HEK293 (cell line): ENCODE measurements around the gene LEFTY1.

Experiments
- CTCF ChIA-PET: fragments of 350-600 bp; formaldehyde crosslinking; extraction: SDS; loops from one replicate; lab custom pipeline; 2021; ENCODE audit warnings: antibody characterized with exemption; lab: Yijun Ruan, JAX
- POLR2A ChIA-PET: fragments of 300-600 bp; formaldehyde crosslinking; extraction: SDS; loops from one replicate; lab custom pipeline; 2020; ENCODE audit warnings: antibody characterized with exemption, inconsistent platforms; lab: Yijun Ruan, JAX
- H3K27ac ChIP-seq: fragments of 200-500 bp; sonication (Bioruptor generic); 2 replicates; pipeline ENCODE4 v1.5.1; 2014; ENCODE audit warnings: low read depth, low read length, control low read depth, inconsistent platforms; ENCODE audit errors: extremely low read depth
- H3K36me3 ChIP-seq, 2 experiments: fragments of 200-500 bp in 1 of 2; sonication (Bioruptor generic) in 1 of 2; 1 replicate in 1 of 2; 2 replicates in 1 of 2; pipeline ENCODE4 v1.5.1; 2014 to 2017; ENCODE audit warnings: inconsistent platforms in 2 of 2, low read length in 2 of 2; ENCODE audit not compliant: control insufficient read depth in 2 of 2, insufficient read depth in 1 of 2
- H3K4me1 ChIP-seq: fragments of 200-500 bp; sonication (Bioruptor generic); 2 replicates; pipeline ENCODE4 v1.5.1; 2014; ENCODE audit warnings: mild to moderate bottlenecking, low read length, inconsistent platforms; ENCODE audit not compliant: control insufficient read depth, insufficient read depth
- H3K4me3 ChIP-seq: 2 replicates; pipeline ENCODE4 v1.5.1; 2011; ENCODE audit warnings: low read depth, mild to moderate bottlenecking, control low read depth, low read length, moderate library complexity
- H3K9me3 ChIP-seq: fragments of 200-500 bp; sonication (Bioruptor generic); 2 replicates; pipeline ENCODE4 v1.5.1; 2014; ENCODE audit warnings: low read depth, low read length, inconsistent platforms; ENCODE audit not compliant: control insufficient read depth, insufficient read depth
- CTCF ChIP-seq: fragments of 450-650 bp; formaldehyde crosslinking; IDR thresholded peaks from 2 replicates; pipeline ENCODE4 v1.5.1; 2016; ENCODE audit warnings: missing biosample characterization, missing genetic modification characterization
- FEZF1 ChIP-seq: fragments of 450-650 bp; formaldehyde crosslinking; IDR thresholded peaks from 2 replicates; pipeline ENCODE4 v1.5.1; 2016; ENCODE audit warnings: missing biosample characterization, missing genetic modification characterization
- GLIS2 ChIP-seq: fragments of 450-650 bp; formaldehyde crosslinking; IDR thresholded peaks from 2 replicates; pipeline ENCODE4 v1.5.1; 2016; ENCODE audit warnings: missing biosample characterization, missing genetic modification characterization
- KLF8 ChIP-seq: fragments of 450-650 bp; formaldehyde crosslinking; IDR thresholded peaks from 2 replicates; pipeline ENCODE4 v1.5.1; 2016; ENCODE audit warnings: missing biosample characterization, missing genetic modification characterization
- SP3 ChIP-seq: fragments of 450-650 bp; formaldehyde crosslinking; IDR thresholded peaks from 2 replicates; pipeline ENCODE4 v1.5.1; 2016; ENCODE audit warnings: missing biosample characterization, missing genetic modification characterization
- SP7 ChIP-seq: fragments of 450-650 bp; formaldehyde crosslinking; IDR thresholded peaks from 2 replicates; pipeline ENCODE4 v1.5.1; 2016; ENCODE audit warnings: missing biosample characterization, missing genetic modification characterization
- ZNF146 ChIP-seq: fragments of 450-650 bp; formaldehyde crosslinking; IDR thresholded peaks from 2 replicates; pipeline ENCODE4 v1.5.1; 2016; ENCODE audit warnings: missing biosample characterization, missing genetic modification characterization
- ZNF221 ChIP-seq: fragments of 450-650 bp; formaldehyde crosslinking; IDR thresholded peaks from 2 replicates; pipeline ENCODE4 v1.5.1; 2017; ENCODE audit warnings: missing biosample characterization, missing genetic modification characterization, borderline replicate concordance
- ZNF324 ChIP-seq: fragments of 450-650 bp; formaldehyde crosslinking; IDR thresholded peaks from 2 replicates; pipeline ENCODE4 v1.5.1; 2016; ENCODE audit warnings: missing biosample characterization, missing genetic modification characterization
- ZNF623 ChIP-seq: fragments of 450-650 bp; formaldehyde crosslinking; IDR thresholded peaks from 2 replicates; pipeline ENCODE4 v1.5.1; 2016; ENCODE audit warnings: missing biosample characterization, missing genetic modification characterization
- ZNF776 ChIP-seq: fragments of 450-650 bp; formaldehyde crosslinking; IDR thresholded peaks from 2 replicates; pipeline ENCODE4 v1.5.0; 2017; ENCODE audit warnings: missing biosample characterization, missing genetic modification characterization, borderline replicate concordance

The LEFTY1 gene

GRCh38 chr1:225845571-225846259 is 43.2 kb downstream of the LEFTY1 start (continued):
- TF ChIP-seq ZNF146 (tag by site-specific recombination) (no peak), SP3 (tag by site-specific recombination) (peak; percentile 47; the same call in 1 of the 2 replicates), KLF8 (tag by site-specific recombination) (0 out of 2 replicates have a peak, but pooled peaks have one; percentile 56), CTCF (tag by site-specific recombination) (peak; percentile 98)

GRCh38 chr1:225845097-225845496 is 43.8 kb downstream of the LEFTY1 start:
- Histone ChIP-seq H3K27ac (no peak overlapping the region), H3K4me3 (no peak overlapping the region), H3K4me1 (no peaks in the 10 kb centered on the region), H3K36me3 (peaks cover 0 to 66% of the 10 kb centered on the region in 2 experiments; a peak in 2 of 3 replicates), H3K9me3 (no peaks in the 10 kb centered on the region)
- ChIA-PET CTCF (interaction anchor here (0.5 to 8.2 kb wide), 14 partner anchors 8 to 402 kb away, joined by 3 to 104 read pairs (median 4); partner anchors contain the start of genes SRP9 and TMEM63A), POLR2A (interaction anchor here (0.6 to 1.0 kb wide), 2 partner anchors 32 to 366 kb away, joined by 3 to 6 read pairs; no protein-coding TSS in a partner anchor)
- TF ChIP-seq ZNF623 (tag by site-specific recombination) = no peak
- TF ChIP-seq SP7 (tag by site-specific recombination) = no peak
- TF ChIP-seq ZNF776 (tag by site-specific recombination) = no peak
- TF ChIP-seq, all 188 proteins: peak for 0

- CTCF ChIA-PET = interaction anchor here (0.6 to 8.2 kb wide), 8 partner anchors 7 to 371 kb away, joined by 3 to 104 read pairs (median 6); partner anchors contain the start of gene SRP9
- Histone ChIP-seq H3K27ac (no peak overlapping the region), H3K4me3 (no peak overlapping the region), H3K4me1 (no peaks in the 10 kb centered on the region), H3K9me3 (no peaks in the 10 kb centered on the region), H3K36me3 (peaks cover 0 to 69% of the 10 kb centered on the region in 2 experiments; a peak in 2 of 3 replicates)
- POLR2A ChIA-PET = interaction anchor here (1.0 kb wide), 1 partner anchor 31 kb away, joined by 3 read pairs; no protein-coding TSS in a partner anchor
- TF ChIP-seq GLIS2 (0 out of 2 replicates have a peak, but pooled peaks have one; percentile 6), ZNF221 (tag by site-specific recombination) (no peak), ZNF324 (tag by site-specific recombination) (no peak)
Observed at GRCh38 chr1:225844236-225845061, 44.5 kb downstream of the LEFTY1 start.

- Histone ChIP-seq H3K4me1 (no peaks in the 10 kb centered on the region), H3K4me3 (no peak overlapping the region), H3K9me3 (no peaks in the 10 kb centered on the region), H3K27ac (no peak overlapping the region), H3K36me3 (peaks cover 0 to 75% of the 10 kb centered on the region in 2 experiments; a peak in 2 of 3 replicates)
- ChIA-PET POLR2A (interaction anchor here (0.6 kb wide), 1 partner anchor 16 kb away, joined by 6 read pairs; no protein-coding TSS in a partner anchor), CTCF (interaction anchor here (0.6 to 8.2 kb wide), 6 partner anchors 13 to 364 kb away, joined by 3 to 104 read pairs (median 3); partner anchors contain the start of gene SRP9)
- TF ChIP-seq ZNF776 (tag by site-specific recombination) = no peak
- no peak for TF ChIP-seq FEZF1
Observed at GRCh38 chr1:225843426-225843795, 45.5 kb downstream of the LEFTY1 start.
